Measurements from ENCODE around the gene ACER3.
"Not testable (repeated sequence)": the region's sequence is repeated elsewhere in the genome, so short reads cannot be mapped to it uniquely, and the experiment has no call there.

ACER3 gene

GRCh38 chr11:76850130-76850529 lies 10.6 kb upstream of the ACER3 start:
- ATAC-seq, result no peak
- Mint-ChIP-seq H3K4me1 (no peaks in the 10 kb centered on the region), H3K27me3 (peaks cover 9% of the 10 kb centered on the region), H3K9me3 (no peaks in the 10 kb centered on the region), H3K36me3 (no peaks in the 10 kb centered on the region), H3K27ac (no peak overlapping the region), H3K4me3 (no peak overlapping the region)

- Mint-ChIP-seq H3K36me3 (no peaks in the 10 kb centered on the region), H3K4me1 (no peaks in the 10 kb centered on the region), H3K27ac (no peak overlapping the region), H3K27me3 (peaks cover 9% of the 10 kb centered on the region), H3K4me3 (no peak overlapping the region), H3K9me3 (no peaks in the 10 kb centered on the region)
- no peak for ATAC-seq
These were observed 9.9 kb upstream of the ACER3 start for GRCh38 chr11:76850815-76851214.

GRCh38 chr11:76854709-76855108 lies 6.0 kb upstream of the ACER3 start:
- no peak overlapping the region for H3K27ac Mint-ChIP-seq
- no peaks in the 10 kb centered on the region for H3K27me3 Mint-ChIP-seq
- ATAC-seq, result no peak
- H3K4me3 Mint-ChIP-seq, result no peak overlapping the region
- no peaks in the 10 kb centered on the region for H3K36me3 Mint-ChIP-seq
- H3K4me1 Mint-ChIP-seq, result peaks cover 27% of the 10 kb centered on the region
- peaks cover 6% of the 10 kb centered on the region for H3K9me3 Mint-ChIP-seq

- H3K9me3 Mint-ChIP-seq, ATAC-seq, H3K27me3 Mint-ChIP-seq, H3K27ac Mint-ChIP-seq, H3K4me3 Mint-ChIP-seq, H3K36me3 Mint-ChIP-seq: not testable (repeated sequence)
- peaks cover 27% of the 10 kb centered on the region for H3K4me1 Mint-ChIP-seq
These were observed 5.0 kb upstream of the ACER3 start for GRCh38 chr11:76855670-76856069.

- Mint-ChIP-seq H3K36me3 (no peaks in the 10 kb centered on the region), H3K9me3 (peaks cover 6% of the 10 kb centered on the region), H3K27me3 (no peaks in the 10 kb centered on the region), H3K27ac (no peak overlapping the region), H3K4me3 (no peak overlapping the region), H3K4me1 (peaks cover 27% of the 10 kb centered on the region)
- no peak for ATAC-seq
These were observed 4.6 kb upstream of the ACER3 start for GRCh38 chr11:76856106-76856505.

GRCh38 chr11:76856571-76856970 lies 4.1 kb upstream of the ACER3 start:
- Mint-ChIP-seq H3K4me3 (no peak overlapping the region), H3K27me3 (no peaks in the 10 kb centered on the region), H3K27ac (no peak overlapping the region), H3K4me1 (peaks cover 32% of the 10 kb centered on the region), H3K9me3 (peaks cover 6% of the 10 kb centered on the region), H3K36me3 (no peaks in the 10 kb centered on the region)
- no peak for ATAC-seq

- Mint-ChIP-seq H3K27me3 (no peaks in the 10 kb centered on the region), H3K4me3 (no peak overlapping the region), H3K36me3 (no peaks in the 10 kb centered on the region), H3K9me3 (peaks cover 6% of the 10 kb centered on the region), H3K27ac (no peak overlapping the region), H3K4me1 (peaks cover 38% of the 10 kb centered on the region)
- ATAC-seq, result no peak
These were observed 2.8 kb upstream of the ACER3 start for GRCh38 chr11:76857781-76858410.

- H3K27ac Mint-ChIP-seq, result peak overlapping the region; percentile 14
These were observed 950 bp upstream of the ACER3 start for GRCh38 chr11:76859708-76860227.

GRCh38 chr11:76861490-76861953 lies 804 bp downstream of the ACER3 start:
- Mint-ChIP-seq H3K27ac (peak overlapping the region; percentile 87), H3K4me3 (peak overlapping the region; percentile 92), H3K36me3 (no peaks in the 10 kb centered on the region), H3K4me1 (peaks cover 42% of the 10 kb centered on the region), H3K9me3 (peaks cover 3% of the 10 kb centered on the region), H3K27me3 (no peaks in the 10 kb centered on the region)
- no peak for ATAC-seq

More at GRCh38 chr11:76859708-76860227, 950 bp upstream of the ACER3 start:
- ATAC-seq, result no peak
- H3K4me1 Mint-ChIP-seq, result peaks cover 44% of the 10 kb centered on the region
- H3K9me3 Mint-ChIP-seq, result peaks cover 6% of the 10 kb centered on the region
- H3K4me3 Mint-ChIP-seq, result peak overlapping the region; percentile 39
- no peaks in the 10 kb centered on the region for H3K27me3 Mint-ChIP-seq
- no peaks in the 10 kb centered on the region for H3K36me3 Mint-ChIP-seq

GRCh38 chr11:76862794-76863193 lies 2.1 kb downstream of the ACER3 start:
- H3K4me1 Mint-ChIP-seq, result peaks cover 32% of the 10 kb centered on the region
- H3K27ac Mint-ChIP-seq, H3K9me3 Mint-ChIP-seq, H3K4me3 Mint-ChIP-seq, H3K27me3 Mint-ChIP-seq, ATAC-seq, H3K36me3 Mint-ChIP-seq: not testable (repeated sequence)

- Mint-ChIP-seq H3K27me3 (no peaks in the 10 kb centered on the region), H3K36me3 (no peaks in the 10 kb centered on the region), H3K4me1 (peaks cover 33% of the 10 kb centered on the region), H3K4me3 (no peak overlapping the region), H3K9me3 (peaks cover 3% of the 10 kb centered on the region), H3K27ac (no peak overlapping the region)
- ATAC-seq, result no peak
These were observed 2.6 kb downstream of the ACER3 start for GRCh38 chr11:76863196-76863777.

GRCh38 chr11:76872959-76873827 lies 12.5 kb downstream of the ACER3 start:
- Mint-ChIP-seq H3K36me3 (peaks cover 28% of the 10 kb centered on the region), H3K27ac (no peak overlapping the region), H3K4me3 (no peak overlapping the region), H3K9me3 (no peaks in the 10 kb centered on the region), H3K27me3 (no peaks in the 10 kb centered on the region), H3K4me1 (peaks cover 8% of the 10 kb centered on the region)
- ATAC-seq, result no peak

- Mint-ChIP-seq H3K36me3 (peaks cover 36% of the 10 kb centered on the region), H3K4me1 (no peaks in the 10 kb centered on the region), H3K4me3 (no peak overlapping the region), H3K9me3 (no peaks in the 10 kb centered on the region), H3K27ac (no peak overlapping the region), H3K27me3 (no peaks in the 10 kb centered on the region)
- ATAC-seq, result no peak
These were observed 17.3 kb downstream of the ACER3 start for GRCh38 chr11:76878014-76878413.

- H3K27me3 Mint-ChIP-seq, result no peaks in the 10 kb centered on the region
- no peaks in the 10 kb centered on the region for H3K9me3 Mint-ChIP-seq
- peaks cover 2% of the 10 kb centered on the region for H3K4me1 Mint-ChIP-seq
- no peak overlapping the region for H3K4me3 Mint-ChIP-seq
- ATAC-seq, result no peak
- no peak overlapping the region for H3K27ac Mint-ChIP-seq
- peaks cover 41% of the 10 kb centered on the region for H3K36me3 Mint-ChIP-seq
These were observed 19.6 kb downstream of the ACER3 start for GRCh38 chr11:76880314-76880713.

GRCh38 chr11:76880956-76881355 lies 20.2 kb downstream of the ACER3 start:
- Mint-ChIP-seq H3K36me3 (peaks cover 42% of the 10 kb centered on the region), H3K4me3 (no peak overlapping the region), H3K9me3 (no peaks in the 10 kb centered on the region), H3K4me1 (peaks cover 8% of the 10 kb centered on the region), H3K27ac (no peak overlapping the region), H3K27me3 (no peaks in the 10 kb centered on the region)
- ATAC-seq, result no peak
